Upper lobe of left lung (tissue), 4 donors: Measurements from ENCODE around the gene CHSY1.

Experiments
- POLR2A ChIP-seq, 4 donors: fragments of 450-650 bp; IDR thresholded peaks; one replicate each; pipeline ENCODE4 v1.5.1; 2016 to 2017; ENCODE audit warnings: antibody characterized with exemption in 4 of 4, mild to moderate bottlenecking in 2 of 4
- POLR2AphosphoS5 ChIP-seq, 2 donors: sonication (generic); formaldehyde crosslinking; IDR thresholded peaks; one replicate each; pipeline ENCODE4 v1.5.1; 2017; ENCODE audit warnings: antibody characterized with exemption in 2 of 2

- no peak for TF ChIP-seq POLR2A (IDR thresholded peaks at IDR 0.05)
- no peak for TF ChIP-seq POLR2AphosphoS5 (IDR thresholded peaks at IDR 0.05)
These were observed 76.4 kb downstream of the CHSY1 start for GRCh38 chr15:101175401-101175800.
